ENCODE data around the gene SRSF11. TPM values are rescaled to one million over a fixed set of nuclear protein-coding genes. Genes with fewer than 3 reads are reported as not detected.

The SRSF11 gene
- total RNA-seq, 1 experiment from 2014 or later, result 217 TPM

GRCh38 chr1:70228670-70229069 is 7.5 kb downstream of the SRSF11 start:
- Histone ChIP-seq H3K4me1 (ENCODE audit: insufficient read depth, low read length, poor library complexity, severe bottlenecking) (peaks cover 10% of the 10 kb centered on the region), H3K4me3 (ENCODE audit: low read depth, low read length, poor library complexity, severe bottlenecking) (no peak overlapping the region), H3K36me3 (ENCODE audit: insufficient read depth, low read length, poor library complexity, severe bottlenecking) (peaks cover 88% of the 10 kb centered on the region), H3K9me3 (ENCODE audit: low read depth, low read length, poor library complexity, severe bottlenecking) (no peaks in the 10 kb centered on the region), H3K27ac (ENCODE audit: low read depth, low read length, poor library complexity, severe bottlenecking) (no peak overlapping the region), H3K27me3 (replicated peaks; ENCODE audit: insufficient read depth, low read depth, low read length, poor library complexity) (no peaks in the 10 kb centered on the region)
- TF ChIP-seq CTCF (conservative IDR thresholded peaks at IDR 0.05; ENCODE audit: low read depth, low read length) (no peak), EZH2 (IDR thresholded peaks at IDR 0.05; ENCODE audit: borderline replicate concordance, low read depth, low read length, poor library complexity, severe bottlenecking) (no peak)
- POLR2A ChIA-PET (ENCODE audit: low non-redundant PET), result no interaction called here
- no peak for DNase-seq (ENCODE audit: low spot score)
- CTCF ChIA-PET, result no interaction called here
- intact Hi-C loops (cut with micrococcal nuclease; ENCODE audit: unreplicated experiment), result no loop called here
- BruUV-seq (replicated peaks), result no TSS peak

GRCh38 chr1:70231475-70231874 is 10.3 kb downstream of the SRSF11 start:
- H3K36me3 ChIP-seq (ENCODE audit: insufficient read depth, low read length, poor library complexity, severe bottlenecking), result peaks cover 95% of the 10 kb centered on the region
- H3K9me3 ChIP-seq (ENCODE audit: low read depth, low read length, poor library complexity, severe bottlenecking), result no peaks in the 10 kb centered on the region
- H3K4me1 ChIP-seq (ENCODE audit: insufficient read depth, low read length, poor library complexity, severe bottlenecking), result peaks cover 10% of the 10 kb centered on the region
- no peaks in the 10 kb centered on the region for H3K27me3 ChIP-seq (replicated peaks; ENCODE audit: insufficient read depth, low read depth, low read length, poor library complexity)
- no peak for DNase-seq (ENCODE audit: low spot score)
- TF ChIP-seq CTCF (conservative IDR thresholded peaks at IDR 0.05; ENCODE audit: low read depth, low read length) (no peak), EZH2 (IDR thresholded peaks at IDR 0.05; ENCODE audit: borderline replicate concordance, low read depth, low read length, poor library complexity, severe bottlenecking) (no peak)
- H3K27ac ChIP-seq (ENCODE audit: low read depth, low read length, poor library complexity, severe bottlenecking), result peak overlapping the region; percentile 43
- POLR2A ChIA-PET (ENCODE audit: low non-redundant PET), result no interaction called here
- intact Hi-C loops (cut with micrococcal nuclease; ENCODE audit: unreplicated experiment), result no loop called here
- no peak overlapping the region for H3K4me3 ChIP-seq (ENCODE audit: low read depth, low read length, poor library complexity, severe bottlenecking)
- BruUV-seq (replicated peaks), result no TSS peak
- CTCF ChIA-PET, result no interaction called here

- POLR2A ChIA-PET (ENCODE audit: low non-redundant PET), result no interaction called here
- intact Hi-C loops (cut with micrococcal nuclease; ENCODE audit: unreplicated experiment), result no loop called here
- no TSS peak for BruUV-seq (replicated peaks)
These were observed 13.6 kb downstream of the SRSF11 start for GRCh38 chr1:70234733-70235132.

More at GRCh38 chr1:70234733-70235132, 13.6 kb downstream of the SRSF11 start:
- DNase-seq (ENCODE audit: low spot score), result no peak
- H3K36me3 ChIP-seq (ENCODE audit: insufficient read depth, low read length, poor library complexity, severe bottlenecking), result peaks cover 100% of the 10 kb centered on the region
- no peak overlapping the region for H3K4me3 ChIP-seq (ENCODE audit: low read depth, low read length, poor library complexity, severe bottlenecking)
- TF ChIP-seq EZH2 (IDR thresholded peaks at IDR 0.05; ENCODE audit: borderline replicate concordance, low read depth, low read length, poor library complexity, severe bottlenecking), result no peak
- TF ChIP-seq CTCF (conservative IDR thresholded peaks at IDR 0.05; ENCODE audit: low read depth, low read length), result no peak
- H3K27ac ChIP-seq (ENCODE audit: low read depth, low read length, poor library complexity, severe bottlenecking), result no peak overlapping the region
- CTCF ChIA-PET, result no interaction called here
- no peaks in the 10 kb centered on the region for H3K9me3 ChIP-seq (ENCODE audit: low read depth, low read length, poor library complexity, severe bottlenecking)
- H3K27me3 ChIP-seq (replicated peaks; ENCODE audit: insufficient read depth, low read depth, low read length, poor library complexity), result no peaks in the 10 kb centered on the region
- H3K4me1 ChIP-seq (ENCODE audit: insufficient read depth, low read length, poor library complexity, severe bottlenecking), result no peaks in the 10 kb centered on the region
